Frontal cortex (tissue), 4 donors: Measurements from ENCODE around the gene BID. TPM values are rescaled to one million over a fixed set of nuclear protein-coding genes. Genes with fewer than 3 reads are reported as not detected.
"Not testable (repeated sequence)": the region's sequence is repeated elsewhere in the genome, so short reads cannot be mapped to it uniquely, and the experiment has no call there.

ENCODE experiments used
- DNase-seq, 2 donors: peaks; one replicate each; pipeline ENCODE4 v3.0.0; 2012; ENCODE audit warnings: low spot score in 2 of 2
- FAIRE-seq: peaks from 2 replicates; lab custom pipeline; 2012; peaks lifted over from hg19 to GRCh38; lab: Jason Lieb, UNC
- total RNA-seq: library from RNA; depleted of rRNA; stranded (reverse); fragments of >200 nt; gene quantifications from one replicate; pipeline ENCODE4 v1.2.3, GENCODE V29; 2014
- donor health status: control.
- donor health status: control.
- donor health status: control.

The BID gene
- total RNA-seq, 1 donor from 2014 or later = 39.9 TPM

- FAIRE-seq = no peak
These were observed 57.7 kb downstream of the BID start for GRCh38 chr22:17716529-17716928.

GRCh38 chr22:17712441-17712840 is 61.8 kb downstream of the BID start:
- DNase-seq (no peak), FAIRE-seq (no peak)

More at GRCh38 chr22:17716529-17716928, 57.7 kb downstream of the BID start:
- DNase-seq = no peak

GRCh38 chr22:17710023-17710422 is 64.2 kb downstream of the BID start:
- DNase-seq (no peak), FAIRE-seq (no peak)

GRCh38 chr22:17707526-17707925 is 66.7 kb downstream of the BID start:
- no peak for FAIRE-seq
- no peak for DNase-seq

- FAIRE-seq = no peak
- DNase-seq = no peak
These were observed 67.3 kb downstream of the BID start for GRCh38 chr22:17706947-17707346.

- DNase-seq (peak; percentile 25 to 66), FAIRE-seq (no peak)
These were observed 68.0 kb downstream of the BID start for GRCh38 chr22:17705951-17706900.

GRCh38 chr22:17705546-17705945 is 68.7 kb downstream of the BID start:
- DNase-seq = no peak
- FAIRE-seq = no peak

- DNase-seq = no peak
- no peak for FAIRE-seq
These were observed 70.5 kb downstream of the BID start for GRCh38 chr22:17703811-17704210.

GRCh38 chr22:17700778-17701177 is 73.5 kb downstream of the BID start:
- no peak for DNase-seq
- no peak for FAIRE-seq

GRCh38 chr22:17699696-17700340 is 74.5 kb downstream of the BID start:
- no peak for FAIRE-seq
- DNase-seq = no peak

- no peak for FAIRE-seq
- no peak for DNase-seq
These were observed 75.3 kb downstream of the BID start for GRCh38 chr22:17698948-17699347.

- DNase-seq, FAIRE-seq: not testable (repeated sequence)
These were observed 76.0 kb downstream of the BID start for GRCh38 chr22:17698276-17698675.

- DNase-seq, FAIRE-seq: not testable (repeated sequence)
These were observed 77.1 kb downstream of the BID start for GRCh38 chr22:17697196-17697595.

GRCh38 chr22:17695986-17696385 is 78.3 kb downstream of the BID start:
- no peak for FAIRE-seq
- DNase-seq = no peak

GRCh38 chr22:17694752-17695151 is 79.5 kb downstream of the BID start:
- no peak for FAIRE-seq

GRCh38 chr22:17694193-17694592 is 80.1 kb downstream of the BID start:
- DNase-seq (no peak), FAIRE-seq (no peak)

More at GRCh38 chr22:17694752-17695151, 79.5 kb downstream of the BID start:
- DNase-seq = no peak

- no peak for FAIRE-seq
These were observed 81.4 kb downstream of the BID start for GRCh38 chr22:17692841-17693240.

GRCh38 chr22:17684245-17684644 is 90.0 kb downstream of the BID start:
- FAIRE-seq (no peak), DNase-seq (no peak)

More at GRCh38 chr22:17692841-17693240, 81.4 kb downstream of the BID start:
- no peak for DNase-seq
